HuH-7.5 (cell line): ENCODE measurements around the gene ACTN4.

Experiments used
- DNase-seq: peaks from one replicate; pipeline ENCODE4 v3.0.0; 2011; ENCODE audit warnings: low spot score

ACTN4 gene

GRCh38 chr19:38725469-38726283 lies 78.2 kb downstream of the ACTN4 start:
- no peak for DNase-seq

- DNase-seq: no peak
These were observed 78.8 kb downstream of the ACTN4 start for GRCh38 chr19:38726284-38726673.

GRCh38 chr19:38726761-38727301 lies 79.4 kb downstream of the ACTN4 start:
- DNase-seq: no peak

GRCh38 chr19:38727306-38727867 lies 79.9 kb downstream of the ACTN4 start:
- DNase-seq: no peak

GRCh38 chr19:38727868-38728660 lies 80.6 kb downstream of the ACTN4 start:
- no peak for DNase-seq

- no peak for DNase-seq
These were observed 81.5 kb downstream of the ACTN4 start for GRCh38 chr19:38728752-38729541.

GRCh38 chr19:38729653-38730469 lies 82.4 kb downstream of the ACTN4 start:
- DNase-seq: peak; percentile 84

GRCh38 chr19:38730470-38730730 lies 83.0 kb downstream of the ACTN4 start:
- DNase-seq: no peak

- no peak for DNase-seq
These were observed 83.5 kb downstream of the ACTN4 start for GRCh38 chr19:38730731-38731589.

- no peak for DNase-seq
These were observed 84.3 kb downstream of the ACTN4 start for GRCh38 chr19:38731654-38732301.

GRCh38 chr19:38733241-38733492 lies 85.7 kb downstream of the ACTN4 start:
- DNase-seq: no peak

GRCh38 chr19:38733493-38734175 lies 86.2 kb downstream of the ACTN4 start:
- no peak for DNase-seq

GRCh38 chr19:38734176-38734425 lies 86.7 kb downstream of the ACTN4 start:
- no peak for DNase-seq

- DNase-seq: no peak
These were observed 87.2 kb downstream of the ACTN4 start for GRCh38 chr19:38734426-38735256.

- no peak for DNase-seq
These were observed 87.8 kb downstream of the ACTN4 start for GRCh38 chr19:38735257-38735686.

- peak; percentile 79 for DNase-seq
These were observed 88.6 kb downstream of the ACTN4 start for GRCh38 chr19:38736036-38736412.

GRCh38 chr19:38736413-38737280 lies 89.2 kb downstream of the ACTN4 start:
- peak; percentile 93 for DNase-seq
